Activated CD8-positive, alpha-beta memory T cell treated with anti-CD3 and anti-CD28 coated beads, Interleukin-2, amount 10 ng/mL, durations not matched to agents 7 days and 5 days (primary cell): ENCODE results near the gene OVCH1. TPM values are rescaled to one million over a fixed set of nuclear protein-coding genes. Genes with fewer than 3 reads are reported as not detected.

Source experiments
- ATAC-seq: fragments of 150-1000 bp; cut with Tn5 transposase; one replicate; pipeline ENCODE4 v1.10.0; 2021; ENCODE audit warnings: moderate library complexity
- CTCF ChIA-PET: fragments of 350-600 bp; sonication (Branson Sonifier 250); formaldehyde crosslinking; loops from one replicate; lab custom pipeline; 2021; ENCODE audit warnings: antibody characterized with exemption; lab: Charles Lee
- DNase-seq: peaks from one replicate; pipeline ENCODE4 v3.0.0-alpha.2; 2020
- H3K27ac Mint-ChIP-seq: one replicate; pipeline ENCODE4 v1.8.0; 2021; ENCODE audit warnings: mild to moderate bottlenecking, mixed read lengths
- H3K27me3 Mint-ChIP-seq: one replicate; pipeline ENCODE4 v1.8.0; 2021; ENCODE audit warnings: mixed read lengths
- H3K36me3 Mint-ChIP-seq: one replicate; pipeline ENCODE4 v1.8.0; 2021; ENCODE audit warnings: mild to moderate bottlenecking, mixed read lengths
- H3K4me1 Mint-ChIP-seq: one replicate; pipeline ENCODE4 v1.8.0; 2021; ENCODE audit warnings: mixed read lengths
- H3K4me3 Mint-ChIP-seq: one replicate; pipeline ENCODE4 v1.8.0; 2021; ENCODE audit warnings: mild to moderate bottlenecking, moderate library complexity, mixed read lengths
- H3K9me3 Mint-ChIP-seq: one replicate; pipeline ENCODE4 v1.8.0; 2022; ENCODE audit warnings: low read depth, mixed read lengths
- total RNA-seq, 2 experiments: library from RNA; stranded (reverse); gene quantifications; one replicate each; pipeline ENCODE4 v1.2.3, GENCODE V29; 2021

The OVCH1 gene
- total RNA-seq, 2 experiments from 2014 or later = not detected

GRCh38 chr12:29380536-29381523 lies 116.7 kb downstream of the OVCH1 start, which contains the start of gene ERGIC2:
Gene ERGIC2, minus strand, starts transcription at chr12:29381172. Its CDS starts 9,539 bp downstream, at chr12:29371633.
- Mint-ChIP-seq H3K27me3 (no peaks in the 10 kb centered on the region), H3K4me1 (peaks cover 35% of the 10 kb centered on the region), H3K9me3 (no peaks in the 10 kb centered on the region), H3K4me3 (peak within 1 kb of the TSS; percentile 84), H3K36me3 (peaks cover 17% of the 10 kb centered on the region), H3K27ac (peak within 1 kb of the TSS; percentile 88)
- DNase-seq = peak; percentile 95
- ATAC-seq = peak; percentile 94
- CTCF ChIA-PET = interaction anchor here (1.1 kb wide), 1 partner anchor 64 kb away, joined by 3 read pairs; no protein-coding TSS in a partner anchor

Other genes with a start within 250 kb of the OVCH1 start
- gene ERGIC2, start 116.5 kb downstream of the OVCH1 start, total RNA-seq = 10 to 100 TPM; 67.0 to 75.5 TPM